MCF 10A (cell line): ENCODE data around the gene PDIA5. TPM values are rescaled to one million over a fixed set of nuclear protein-coding genes. Genes with fewer than 3 reads are reported as not detected.
"Not testable (repeated sequence)": the region's sequence is repeated elsewhere in the genome, so short reads cannot be mapped to it uniquely, and the experiment has no call there.

Experiments
- BruUV-seq: library from RNA; stranded (reverse); fragments of 400-500 nt; replicated peaks from 2 replicates; lab custom pipeline; 2021; lab: Mats Ljungman, UMichigan
- CTCF ChIA-PET: fragments of 300-600 bp; sonication (Branson Sonifier 250); formaldehyde crosslinking; extraction: SDS; loops from one replicate; lab custom pipeline; 2021; ENCODE audit warnings: antibody characterized with exemption, inconsistent platforms; lab: Yijun Ruan, JAX
- POLR2A ChIA-PET: fragments of 300-600, 350-650 bp; sonication (Branson Sonifier 250); formaldehyde crosslinking; extraction: SDS; loops from one replicate; lab custom pipeline; 2020; ENCODE audit warnings: antibody characterized with exemption, inconsistent platforms; lab: Yijun Ruan, JAX
- DNase-seq: peaks from one replicate; pipeline ENCODE4 v3.0.0-alpha.2; 2018; ENCODE audit not compliant: unreplicated experiment
- H3K27ac Mint-ChIP-seq: one replicate; pipeline ENCODE4 v1.8.0; 2022; ENCODE audit warnings: mild to moderate bottlenecking, low read depth, mixed read lengths; ENCODE audit not compliant: unreplicated experiment
- H3K27me3 Mint-ChIP-seq: one replicate; pipeline ENCODE4 v1.8.0; 2022; ENCODE audit warnings: mixed read lengths; ENCODE audit not compliant: insufficient read depth, unreplicated experiment
- H3K36me3 Mint-ChIP-seq: one replicate; pipeline ENCODE4 v1.8.0; 2022; ENCODE audit warnings: mild to moderate bottlenecking, moderate library complexity, mixed read lengths; ENCODE audit not compliant: insufficient read depth, unreplicated experiment
- H3K4me1 Mint-ChIP-seq: one replicate; pipeline ENCODE4 v1.8.0; 2022; ENCODE audit warnings: mixed read lengths; ENCODE audit not compliant: insufficient read depth, unreplicated experiment
- H3K4me3 Mint-ChIP-seq: one replicate; pipeline ENCODE4 v1.8.0; 2022; ENCODE audit warnings: mild to moderate bottlenecking, moderate library complexity, mixed read lengths; ENCODE audit not compliant: unreplicated experiment
- H3K9me3 Mint-ChIP-seq: one replicate; pipeline ENCODE4 v1.8.0; 2022; ENCODE audit warnings: mixed read lengths; ENCODE audit not compliant: unreplicated experiment
- CTCF ChIP-seq: fragments of 200-600 bp; IDR thresholded peaks from one replicate; pipeline ENCODE4 v1.8.0; 2022; ENCODE audit warnings: antibody characterized with exemption, mild to moderate bottlenecking; ENCODE audit not compliant: unreplicated experiment
- intact Hi-C: fragments of 100-400 bp; cut with micrococcal nuclease; formaldehyde crosslinking; loops from 2 replicates; pipeline ENCODE4 v1.14.1; 2022
- total RNA-seq: library from RNA; stranded (reverse); gene quantifications from 2 replicates; pipeline ENCODE4 v1.2.3, GENCODE V29; 2022

PDIA5 gene
- total RNA-seq, 1 experiment from 2014 or later: 47.7 TPM

GRCh38 chr3:123110976-123111615 lies 44.3 kb downstream of the PDIA5 start:
- no TSS peak for BruUV-seq
- Mint-ChIP-seq H3K27ac (no peak overlapping the region), H3K4me3 (no peak overlapping the region), H3K36me3 (peaks cover 83% of the 10 kb centered on the region), H3K9me3 (no peaks in the 10 kb centered on the region), H3K4me1 (no peaks in the 10 kb centered on the region), H3K27me3 (no peaks in the 10 kb centered on the region)
- ChIA-PET POLR2A (no interaction called here), CTCF (interaction anchor here (0.6 to 0.7 kb wide), 2 partner anchors 9 to 47 kb away, joined by 3 read pairs; no protein-coding TSS in a partner anchor)
- no peak for TF ChIP-seq CTCF
- DNase-seq: no peak
- intact Hi-C loops: no loop called here

GRCh38 chr3:123111640-123112039 lies 44.8 kb downstream of the PDIA5 start:
- no peak for DNase-seq
- no TSS peak for BruUV-seq
- ChIA-PET POLR2A (interaction anchor here (0.6 kb wide), 1 partner anchor 90 kb away, joined by 3 read pairs; the partner anchor contains the start of gene SEC22A), CTCF (interaction anchor here (0.7 kb wide), 2 partner anchors 48 to 259 kb away, joined by 3 read pairs; no protein-coding TSS in a partner anchor)
- intact Hi-C loops: no loop called here
- no peak overlapping the region for H3K27ac Mint-ChIP-seq
- no peak overlapping the region for H3K4me3 Mint-ChIP-seq
- no peak for TF ChIP-seq CTCF
- H3K36me3 Mint-ChIP-seq: peaks cover 84% of the 10 kb centered on the region
- H3K27me3 Mint-ChIP-seq: no peaks in the 10 kb centered on the region
- no peaks in the 10 kb centered on the region for H3K9me3 Mint-ChIP-seq
- H3K4me1 Mint-ChIP-seq: no peaks in the 10 kb centered on the region

GRCh38 chr3:123112232-123112631 lies 45.4 kb downstream of the PDIA5 start:
- no peak for TF ChIP-seq CTCF
- peaks cover 80% of the 10 kb centered on the region for H3K36me3 Mint-ChIP-seq
- POLR2A ChIA-PET: interaction anchor here (0.6 kb wide), 1 partner anchor 89 kb away, joined by 3 read pairs; the partner anchor contains the start of gene SEC22A

GRCh38 chr3:123112656-123113055 lies 45.8 kb downstream of the PDIA5 start:
- POLR2A ChIA-PET: interaction anchor here (1.6 kb wide), 1 partner anchor 10 kb away, joined by 5 read pairs; no protein-coding TSS in a partner anchor
- intact Hi-C loops, H3K4me1 Mint-ChIP-seq, H3K9me3 Mint-ChIP-seq, H3K27ac Mint-ChIP-seq, H3K27me3 Mint-ChIP-seq, BruUV-seq, H3K4me3 Mint-ChIP-seq, DNase-seq: not testable (repeated sequence)
- CTCF ChIA-PET: interaction anchor here (0.6 to 1.0 kb wide), 3 partner anchors 132 to 260 kb away, joined by 3 to 4 read pairs (median 3); no protein-coding TSS in a partner anchor
- peaks cover 76% of the 10 kb centered on the region for H3K36me3 Mint-ChIP-seq

More at GRCh38 chr3:123112232-123112631, 45.4 kb downstream of the PDIA5 start:
- intact Hi-C loops: no loop called here
- no peak overlapping the region for H3K4me3 Mint-ChIP-seq
- H3K9me3 Mint-ChIP-seq: no peaks in the 10 kb centered on the region
- H3K27ac Mint-ChIP-seq: no peak overlapping the region
- CTCF ChIA-PET: interaction anchor here (0.6 to 1.0 kb wide), 3 partner anchors 132 to 260 kb away, joined by 3 to 4 read pairs (median 3); no protein-coding TSS in a partner anchor
- no peaks in the 10 kb centered on the region for H3K27me3 Mint-ChIP-seq
- no TSS peak for BruUV-seq
- no peaks in the 10 kb centered on the region for H3K4me1 Mint-ChIP-seq
- DNase-seq: no peak
